ENCODE data around the gene AHRR.
"Not testable (repeated sequence)": the region's sequence is repeated elsewhere in the genome, so short reads cannot be mapped to it uniquely, and the experiment has no call there.

AHRR gene

GRCh38 chr5:298737-299125 is 22.8 kb upstream of the AHRR start:
- peaks cover 4% of the 10 kb centered on the region for H3K79me2 ChIP-seq
- no peak overlapping the region for H3K27ac ChIP-seq
- H3K9me3 ChIP-seq (ENCODE audit: control insufficient read depth, low read length): no peaks in the 10 kb centered on the region
- H3K27me3 ChIP-seq (ENCODE audit: control insufficient read depth, insufficient read depth, low read length): no peaks in the 10 kb centered on the region
- no peaks in the 10 kb centered on the region for H3K4me1 ChIP-seq
- H3K4me3 ChIP-seq (ENCODE audit: low read depth, low read length): no peak overlapping the region
- H3K9ac ChIP-seq: no peak overlapping the region
- no peak for TF ChIP-seq CTCF (IDR thresholded peaks at IDR 0.05)
- H3K4me2 ChIP-seq (ENCODE audit: low read length): no peak overlapping the region
- no peak overlapping the region for H2AFZ ChIP-seq
- H3K36me3 ChIP-seq (ENCODE audit: control insufficient read depth, insufficient read depth, low read length): no peaks in the 10 kb centered on the region

- H2AFZ ChIP-seq; H3K4me2 ChIP-seq (ENCODE audit: low read length): not testable (repeated sequence)
Measured at GRCh38 chr5:299921-300320, 21.6 kb upstream of the AHRR start.

GRCh38 chr5:300691-301435 is 20.7 kb upstream of the AHRR start:
- H3K9ac ChIP-seq; H3K4me2 ChIP-seq (ENCODE audit: low read length); H2AFZ ChIP-seq; H3K9me3 ChIP-seq (ENCODE audit: control insufficient read depth, low read length); H3K27me3 ChIP-seq (ENCODE audit: control insufficient read depth, insufficient read depth, low read length); H3K27ac ChIP-seq; H3K4me1 ChIP-seq; H3K4me3 ChIP-seq (ENCODE audit: low read depth, low read length); H3K36me3 ChIP-seq (ENCODE audit: control insufficient read depth, insufficient read depth, low read length); H3K79me2 ChIP-seq: not testable (repeated sequence)

More at GRCh38 chr5:299921-300320, 21.6 kb upstream of the AHRR start:
- H3K4me1 ChIP-seq; H3K27ac ChIP-seq; H3K27me3 ChIP-seq (ENCODE audit: control insufficient read depth, insufficient read depth, low read length); H3K9ac ChIP-seq; H3K79me2 ChIP-seq; H3K9me3 ChIP-seq (ENCODE audit: control insufficient read depth, low read length); H3K36me3 ChIP-seq (ENCODE audit: control insufficient read depth, insufficient read depth, low read length); H3K4me3 ChIP-seq (ENCODE audit: low read depth, low read length): not testable (repeated sequence)

- H3K9ac ChIP-seq; H3K4me1 ChIP-seq; H3K4me3 ChIP-seq (ENCODE audit: low read depth, low read length); H3K4me2 ChIP-seq (ENCODE audit: low read length); H3K36me3 ChIP-seq (ENCODE audit: control insufficient read depth, insufficient read depth, low read length); H2AFZ ChIP-seq; H3K79me2 ChIP-seq; H3K27ac ChIP-seq; H3K27me3 ChIP-seq (ENCODE audit: control insufficient read depth, insufficient read depth, low read length); H3K9me3 ChIP-seq (ENCODE audit: control insufficient read depth, low read length): not testable (repeated sequence)
Measured at GRCh38 chr5:302416-302815, 19.1 kb upstream of the AHRR start.

GRCh38 chr5:302966-303365 is 18.5 kb upstream of the AHRR start:
- Histone ChIP-seq H3K4me1 (no peaks in the 10 kb centered on the region), H3K36me3 (ENCODE audit: control insufficient read depth, insufficient read depth, low read length) (no peaks in the 10 kb centered on the region), H3K4me2 (ENCODE audit: low read length) (no peak overlapping the region), H3K27me3 (ENCODE audit: control insufficient read depth, insufficient read depth, low read length) (no peaks in the 10 kb centered on the region), H3K79me2 (peaks cover 5% of the 10 kb centered on the region), H3K9me3 (ENCODE audit: control insufficient read depth, low read length) (no peaks in the 10 kb centered on the region), H3K4me3 (ENCODE audit: low read depth, low read length) (no peak overlapping the region), H2AFZ (no peak overlapping the region), H3K9ac (no peak overlapping the region), H3K27ac (no peak overlapping the region)
- no peak for TF ChIP-seq CTCF (IDR thresholded peaks at IDR 0.05)

GRCh38 chr5:303741-304140 is 17.8 kb upstream of the AHRR start:
- H3K4me2 ChIP-seq (ENCODE audit: low read length); H3K27ac ChIP-seq; H3K4me3 ChIP-seq (ENCODE audit: low read depth, low read length); H3K4me1 ChIP-seq; H3K9ac ChIP-seq; H3K79me2 ChIP-seq; H3K27me3 ChIP-seq (ENCODE audit: control insufficient read depth, insufficient read depth, low read length); H3K36me3 ChIP-seq (ENCODE audit: control insufficient read depth, insufficient read depth, low read length); H2AFZ ChIP-seq; H3K9me3 ChIP-seq (ENCODE audit: control insufficient read depth, low read length): not testable (repeated sequence)

GRCh38 chr5:305050-305449 is 16.5 kb upstream of the AHRR start:
- no peaks in the 10 kb centered on the region for H3K36me3 ChIP-seq (ENCODE audit: control insufficient read depth, insufficient read depth, low read length)
- no peaks in the 10 kb centered on the region for H3K27me3 ChIP-seq (ENCODE audit: control insufficient read depth, insufficient read depth, low read length)
- no peak overlapping the region for H3K27ac ChIP-seq
- no peak overlapping the region for H2AFZ ChIP-seq
- H3K4me3 ChIP-seq (ENCODE audit: low read depth, low read length): no peak overlapping the region
- H3K9me3 ChIP-seq (ENCODE audit: control insufficient read depth, low read length): no peaks in the 10 kb centered on the region
- H3K4me1 ChIP-seq: peaks cover 11% of the 10 kb centered on the region
- no peak overlapping the region for H3K4me2 ChIP-seq (ENCODE audit: low read length)
- TF ChIP-seq CTCF (IDR thresholded peaks at IDR 0.05): no peak
- no peak overlapping the region for H3K9ac ChIP-seq
- peaks cover 5% of the 10 kb centered on the region for H3K79me2 ChIP-seq
